PC-9 (cell line): ENCODE measurements around the gene ATP1A1. TPM values are rescaled to one million over a fixed set of nuclear protein-coding genes. Genes with fewer than 3 reads are reported as not detected.

Experiments used
- BruUV-seq: library from RNA; stranded (reverse); fragments of 400-500 nt; replicated peaks from 2 replicates; lab custom pipeline; 2021; lab: Mats Ljungman, UMichigan
- CTCF ChIA-PET: fragments of 300-600 bp; sonication (Branson Sonifier 250); formaldehyde crosslinking; loops from one replicate; lab custom pipeline; 2022; ENCODE audit warnings: antibody characterized with exemption; lab: Charles Lee
- POLR2A ChIA-PET: fragments of 300-600 bp; sonication (Branson Sonifier 250); formaldehyde crosslinking; loops from one replicate; lab custom pipeline; 2022; ENCODE audit warnings: antibody characterized with exemption; ENCODE audit not compliant: unreplicated experiment; lab: Charles Lee
- DNase-seq, 2 experiments: peaks; one replicate each; pipeline versions ENCODE4 v3.0.0 to v3.0.0-alpha.2; 2015 to 2022; ENCODE audit warnings: mixed read lengths in 1 of 2
- H2AFZ ChIP-seq: fragments of 200-600 bp; sonication (generic); 2 replicates; pipeline ENCODE4 v1.8.1; 2017; ENCODE audit warnings: antibody characterized with exemption
- H3F3A ChIP-seq: fragments of 200-600 bp; sonication (generic); 2 replicates; pipeline ENCODE4 v1.8.1; 2017; ENCODE audit warnings: antibody characterized with exemption, mild to moderate bottlenecking, low read depth; ENCODE audit not compliant: insufficient read depth
- H3K27ac ChIP-seq: fragments of 200-600 bp; sonication (generic); 2 replicates; pipeline ENCODE4 v1.6.1; 2016; ENCODE audit warnings: mixed run types
- H3K27me3 ChIP-seq: fragments of 200-600 bp; sonication (generic); 2 replicates; pipeline ENCODE4 v1.6.1; 2016; ENCODE audit warnings: low read depth, mixed run types; ENCODE audit not compliant: insufficient read depth
- H3K36me3 ChIP-seq: fragments of 200-600 bp; sonication (generic); 2 replicates; pipeline ENCODE4 v1.6.1; 2016; ENCODE audit warnings: low read depth, mixed run types
- H3K4me1 ChIP-seq: fragments of 200-600 bp; sonication (generic); replicated peaks from 2 replicates; pipeline ENCODE4 v1.6.1; 2016; ENCODE audit warnings: mixed run types; ENCODE audit not compliant: insufficient read depth
- H3K4me2 ChIP-seq: fragments of 200-600 bp; sonication (generic); 2 replicates; pipeline ENCODE4 v1.6.1; 2017; ENCODE audit warnings: mixed run types
- H3K4me3 ChIP-seq: fragments of 200-600 bp; sonication (generic); 2 replicates; pipeline ENCODE4 v1.6.1; 2016; ENCODE audit warnings: mixed run types
- H3K79me2 ChIP-seq: fragments of 200-600 bp; sonication (generic); 2 replicates; pipeline ENCODE4 v1.6.1; 2017; ENCODE audit warnings: low read depth, mixed run types
- H3K9me2 ChIP-seq: fragments of 200-600 bp; sonication (generic); 2 replicates; pipeline ENCODE4 v1.8.1; 2017; ENCODE audit warnings: mild to moderate bottlenecking; ENCODE audit not compliant: insufficient read depth
- H3K9me3 ChIP-seq: fragments of 200-600 bp; sonication (generic); 2 replicates; pipeline ENCODE4 v1.8.1; 2016; ENCODE audit warnings: low read depth; ENCODE audit not compliant: insufficient read depth
- H4K20me1 ChIP-seq: fragments of 200-600 bp; sonication (generic); 2 replicates; pipeline ENCODE4 v1.8.1; 2017; ENCODE audit not compliant: insufficient read depth
- EZH2 ChIP-seq: fragments of 200-600 bp; sonication (generic); IDR thresholded peaks from 2 replicates; pipeline ENCODE4 v1.8.0; 2017; ENCODE audit warnings: antibody characterized with exemption, low read depth
- intact Hi-C: fragments of 100-400 bp; cut with micrococcal nuclease; formaldehyde crosslinking; loops from one replicate; pipeline ENCODE4 v1.10.0; 2022; ENCODE audit not compliant: unreplicated experiment
- total RNA-seq: library from RNA; stranded (reverse); gene quantifications from 2 replicates; pipeline ENCODE4 v1.2.3, GENCODE V29; 2021
- TF ChIP-seq, protein P1 (sequence below): fragments of 200-600 bp; sonication (generic); conservative IDR thresholded peaks from 2 replicates; pipeline ENCODE4 v1.6.1; 2017; ENCODE audit warnings: mixed run types, antibody characterized with exemption, mild to moderate bottlenecking, moderate library complexity

ATP1A1 gene
- total RNA-seq, 1 experiment from 2014 or later: 399 TPM

DNA sequence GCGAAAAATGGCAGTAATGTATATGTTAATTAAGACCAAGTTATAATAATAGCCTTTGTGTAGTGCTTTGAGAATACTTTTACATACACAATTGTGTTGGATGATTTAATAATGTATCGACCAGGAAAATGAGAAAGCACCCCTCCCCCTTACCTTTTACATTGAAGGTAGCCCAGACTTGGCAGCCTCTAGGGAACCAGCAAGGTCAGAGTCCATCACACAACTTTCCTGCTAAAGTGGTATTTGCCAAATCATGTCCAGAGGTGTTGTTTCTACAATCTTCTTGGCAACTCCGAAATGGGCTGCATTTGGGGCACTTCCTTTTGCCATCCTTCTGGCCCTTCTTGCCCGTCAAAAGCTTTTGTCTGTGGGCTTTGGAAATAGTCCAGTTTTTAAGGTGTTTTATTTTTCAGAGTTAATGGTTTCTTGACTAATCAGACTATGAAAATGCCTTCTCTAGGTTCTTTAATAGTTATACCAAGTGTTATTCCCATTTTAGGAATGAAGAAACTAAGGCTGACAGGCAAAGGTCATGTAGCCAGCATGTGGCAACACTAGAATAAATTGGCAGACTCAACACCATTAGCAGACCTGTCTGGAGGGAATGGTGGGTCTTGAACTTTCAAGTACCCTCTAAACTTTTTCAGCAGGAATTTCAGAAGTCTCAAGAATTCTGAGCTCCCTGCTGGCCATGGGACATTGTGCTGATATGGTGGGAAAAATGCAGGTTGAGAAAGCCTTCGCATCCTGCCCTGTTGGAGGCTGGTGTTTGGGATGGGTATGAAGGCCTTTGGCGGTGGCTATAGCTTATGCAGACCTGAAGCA is 6.8 kb downstream of the ATP1A1 start:
- no peak for DNase-seq

DNA sequence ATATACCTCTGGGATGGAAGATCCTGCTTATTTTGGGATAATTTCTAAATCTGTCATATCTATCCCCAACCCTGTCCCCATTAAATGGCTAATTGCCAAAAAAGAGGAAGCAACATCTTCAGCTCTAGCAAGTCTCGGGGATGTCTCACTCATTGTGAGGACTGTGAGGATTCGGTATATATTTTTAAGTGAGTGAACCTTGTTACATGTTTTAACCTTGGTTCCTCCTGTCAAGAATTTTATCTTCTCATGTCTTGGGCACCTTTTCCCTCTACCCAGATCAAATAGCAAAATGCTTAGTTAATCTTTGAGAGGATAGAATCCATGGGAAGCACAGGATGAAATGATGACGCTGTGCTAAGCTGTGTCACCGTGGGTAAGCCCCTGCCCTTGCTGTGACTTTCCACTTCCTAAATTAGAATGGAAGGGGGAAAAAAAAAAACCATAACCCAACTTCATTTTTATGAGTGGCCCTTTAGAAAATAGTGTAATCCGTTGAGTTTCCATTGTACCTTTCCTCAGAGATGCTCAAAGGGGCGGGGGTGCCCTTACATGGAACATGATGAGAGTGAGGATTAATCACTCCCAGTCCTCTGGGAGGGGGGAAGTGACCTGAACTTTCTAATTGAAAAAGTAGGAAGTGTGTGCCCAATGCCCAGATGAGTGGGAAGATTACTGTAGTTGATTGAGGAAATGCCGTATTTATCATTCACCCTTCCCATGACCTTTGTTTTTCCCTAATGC is 7.6 kb downstream of the ATP1A1 start:
- Histone ChIP-seq H3K27ac (no peak overlapping the region), H3K27me3 (no peaks in the 10 kb centered on the region), H3K79me2 (peaks cover 100% of the 10 kb centered on the region), H4K20me1 (peaks cover 71% of the 10 kb centered on the region), H3K36me3 (peaks cover 72% of the 10 kb centered on the region), H3K4me3 (no peak overlapping the region), H3K4me2 (no peak overlapping the region), H3K9me3 (no peaks in the 10 kb centered on the region), H2AFZ (no peak overlapping the region), H3F3A (peaks cover 65% of the 10 kb centered on the region), H3K4me1 (peaks cover 56% of the 10 kb centered on the region), H3K9me2 (no peaks in the 10 kb centered on the region)
- DNase-seq: no peak
- TF ChIP-seq, protein P1, sequence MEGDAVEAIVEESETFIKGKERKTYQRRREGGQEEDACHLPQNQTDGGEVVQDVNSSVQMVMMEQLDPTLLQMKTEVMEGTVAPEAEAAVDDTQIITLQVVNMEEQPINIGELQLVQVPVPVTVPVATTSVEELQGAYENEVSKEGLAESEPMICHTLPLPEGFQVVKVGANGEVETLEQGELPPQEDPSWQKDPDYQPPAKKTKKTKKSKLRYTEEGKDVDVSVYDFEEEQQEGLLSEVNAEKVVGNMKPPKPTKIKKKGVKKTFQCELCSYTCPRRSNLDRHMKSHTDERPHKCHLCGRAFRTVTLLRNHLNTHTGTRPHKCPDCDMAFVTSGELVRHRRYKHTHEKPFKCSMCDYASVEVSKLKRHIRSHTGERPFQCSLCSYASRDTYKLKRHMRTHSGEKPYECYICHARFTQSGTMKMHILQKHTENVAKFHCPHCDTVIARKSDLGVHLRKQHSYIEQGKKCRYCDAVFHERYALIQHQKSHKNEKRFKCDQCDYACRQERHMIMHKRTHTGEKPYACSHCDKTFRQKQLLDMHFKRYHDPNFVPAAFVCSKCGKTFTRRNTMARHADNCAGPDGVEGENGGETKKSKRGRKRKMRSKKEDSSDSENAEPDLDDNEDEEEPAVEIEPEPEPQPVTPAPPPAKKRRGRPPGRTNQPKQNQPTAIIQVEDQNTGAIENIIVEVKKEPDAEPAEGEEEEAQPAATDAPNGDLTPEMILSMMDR: no peak
- TF ChIP-seq EZH2: no peak
- intact Hi-C loops: no loop called here
- BruUV-seq: no TSS peak
- ChIA-PET POLR2A (no interaction called here), CTCF (interaction anchor here (0.6 kb wide), 1 partner anchor 292 kb away, joined by 3 read pairs; no protein-coding TSS in a partner anchor)

More for the DNA sequence above, 6.8 kb downstream of the ATP1A1 start:
- POLR2A ChIA-PET: no interaction called here
- Histone ChIP-seq H3K27me3 (no peaks in the 10 kb centered on the region), H3K27ac (no peak overlapping the region), H3K4me2 (peak overlapping the region; percentile 87), H3K4me1 (peaks cover 63% of the 10 kb centered on the region), H3K4me3 (no peak overlapping the region), H3K9me2 (no peaks in the 10 kb centered on the region), H4K20me1 (peaks cover 79% of the 10 kb centered on the region), H3K36me3 (peaks cover 70% of the 10 kb centered on the region), H2AFZ (no peak overlapping the region), H3K79me2 (peaks cover 100% of the 10 kb centered on the region), H3K9me3 (no peaks in the 10 kb centered on the region), H3F3A (peaks cover 65% of the 10 kb centered on the region)
- BruUV-seq: no TSS peak
- intact Hi-C loops: loop anchor here (5.0 kb wide), 1 partner anchor 113 kb away; no protein-coding TSS in a partner anchor
- CTCF ChIA-PET: no interaction called here
- no peak for TF ChIP-seq EZH2
- TF ChIP-seq, protein P1: no peak

DNA sequence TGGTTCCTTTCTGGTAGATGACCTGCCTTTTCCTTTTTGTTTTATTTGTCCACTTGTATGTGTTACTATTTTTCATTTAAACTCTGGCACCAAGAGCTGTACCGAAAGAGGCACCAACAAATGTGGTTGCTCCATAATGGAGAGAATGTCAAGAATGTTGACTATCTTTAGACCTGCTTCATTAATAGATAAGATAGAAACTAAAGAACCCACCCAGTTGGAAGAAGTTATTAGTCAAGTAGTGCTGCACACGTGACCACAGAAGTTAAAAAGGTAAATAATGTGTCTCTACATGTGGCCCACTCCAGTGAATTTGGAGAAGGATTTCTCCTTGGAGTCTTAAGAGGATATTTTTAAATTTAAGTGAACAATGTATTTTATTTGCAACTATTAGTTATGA is 9.3 kb downstream of the ATP1A1 start:
- Histone ChIP-seq H3K36me3 (peaks cover 84% of the 10 kb centered on the region), H3F3A (peaks cover 61% of the 10 kb centered on the region), H3K9me2 (no peaks in the 10 kb centered on the region), H3K4me3 (no peak overlapping the region), H3K9me3 (no peaks in the 10 kb centered on the region), H3K79me2 (peaks cover 98% of the 10 kb centered on the region), H2AFZ (no peak overlapping the region), H4K20me1 (peaks cover 68% of the 10 kb centered on the region), H3K4me1 (peaks cover 41% of the 10 kb centered on the region), H3K4me2 (no peak overlapping the region), H3K27ac (peak overlapping the region; percentile 17), H3K27me3 (no peaks in the 10 kb centered on the region)
- CTCF ChIA-PET: no interaction called here
- TF ChIP-seq EZH2: no peak
- TF ChIP-seq, protein P1: no peak
- DNase-seq: no peak
- BruUV-seq: no TSS peak
- POLR2A ChIA-PET: interaction anchor here (0.6 kb wide), 1 partner anchor 353 kb away, joined by 3 read pairs; no protein-coding TSS in a partner anchor
- intact Hi-C loops: no loop called here
